Retinal pigment epithelial cell (primary cell): ENCODE results near the gene SP2.
"Not testable (repeated sequence)": the region's sequence is repeated elsewhere in the genome, so short reads cannot be mapped to it uniquely, and the experiment has no call there.

Experiments used
- DNase-seq: peaks from one replicate; pipeline ENCODE4 v3.0.0-alpha.2; 2010; ENCODE audit warnings: low read depth
- H3K4me3 ChIP-seq: 2 replicates; pipeline ENCODE4 v1.5.1; 2011; ENCODE audit warnings: mild to moderate bottlenecking, low read length, control low read depth, moderate library complexity
- CTCF ChIP-seq: conservative IDR thresholded peaks from 2 replicates; pipeline ENCODE4 v1.5.1; 2011; ENCODE audit warnings: low read depth, low read length, control low read depth, inconsistent platforms

The SP2 gene

DNA sequence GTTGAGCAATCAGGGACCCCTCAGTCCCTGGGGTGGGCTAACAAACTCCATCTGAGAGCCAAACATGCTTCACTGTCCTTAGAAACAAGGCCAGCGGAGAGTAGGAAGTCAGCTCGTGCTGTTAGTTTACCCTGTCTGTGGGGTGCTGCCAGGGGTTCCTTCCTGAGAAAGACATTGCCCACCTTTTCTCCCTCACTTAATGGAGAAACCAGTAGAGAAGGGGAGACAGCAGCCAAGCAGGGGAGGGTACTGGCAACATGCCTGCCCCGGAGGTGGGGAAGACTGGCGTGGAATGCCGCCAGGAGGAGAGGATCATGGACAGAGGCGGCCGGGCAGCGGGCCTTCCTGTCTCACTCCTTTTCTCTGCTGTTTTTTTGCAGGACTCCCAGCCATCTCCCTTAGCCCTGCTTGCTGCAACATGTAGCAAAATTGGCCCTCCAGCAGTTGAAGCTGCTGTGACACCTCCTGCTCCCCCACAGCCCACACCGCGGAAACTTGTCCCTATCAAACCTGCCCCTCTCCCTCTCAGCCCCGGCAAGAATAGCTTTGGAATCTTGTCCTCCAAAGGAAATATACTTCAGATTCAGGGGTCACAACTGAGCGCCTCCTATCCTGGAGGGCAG lies 19.9 kb downstream of the SP2 start:
- TF ChIP-seq CTCF = no peak
- DNase-seq = no peak
- no peak overlapping the region for H3K4me3 ChIP-seq

GRCh38 chr17:47916489-47917208 lies 20.6 kb downstream of the SP2 start:
- TF ChIP-seq CTCF = no peak
- DNase-seq = no peak
- H3K4me3 ChIP-seq = no peak overlapping the region

DNA sequence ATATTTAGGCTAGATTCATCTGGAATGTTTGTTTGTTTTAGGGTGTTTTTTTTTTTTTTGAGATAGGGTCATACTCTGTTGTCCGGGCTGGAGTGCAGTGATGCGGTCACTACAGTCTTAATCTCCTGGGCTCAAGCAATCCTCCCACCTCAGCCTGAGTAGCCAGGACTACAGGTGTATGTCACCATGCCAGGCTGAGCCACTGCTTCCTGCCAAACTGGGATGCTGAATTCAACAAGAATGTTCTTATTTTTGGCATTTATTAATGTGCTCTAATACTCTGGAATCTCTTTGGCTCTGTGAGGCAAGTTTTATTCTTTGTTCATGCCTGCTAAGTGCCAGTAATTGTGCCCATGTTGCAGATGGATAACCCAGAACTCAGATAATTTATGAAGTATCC lies 21.5 kb downstream of the SP2 start:
- no peak for TF ChIP-seq CTCF
- no peak overlapping the region for H3K4me3 ChIP-seq

GRCh38 chr17:47918006-47918405 lies 22.0 kb downstream of the SP2 start:
- TF ChIP-seq CTCF = no peak
- no peak overlapping the region for H3K4me3 ChIP-seq
- DNase-seq = no peak

More for the DNA sequence above, 21.5 kb downstream of the SP2 start:
- DNase-seq = no peak

GRCh38 chr17:47918991-47919390 lies 23.0 kb downstream of the SP2 start:
- no peak for DNase-seq
- no peak overlapping the region for H3K4me3 ChIP-seq
- TF ChIP-seq CTCF = no peak

GRCh38 chr17:47919889-47920288 lies 23.9 kb downstream of the SP2 start:
- H3K4me3 ChIP-seq, DNase-seq: not testable (repeated sequence)

GRCh38 chr17:47924785-47925677 lies 29.0 kb downstream of the SP2 start:
- no peak for TF ChIP-seq CTCF
- no peak overlapping the region for H3K4me3 ChIP-seq
- no peak for DNase-seq
